HG03460 (cell line): Measurements from ENCODE around the gene CS.
A peak's percentile ranks its signal among the peaks of the same experiment; 100 is the strongest.
"Not testable (repeated sequence)": the region's sequence is repeated elsewhere in the genome, so short reads cannot be mapped to it uniquely, and the experiment has no call there.

Experiments
- ATAC-seq: cut with Tn5 transposase; IDR thresholded peaks from one replicate; pipeline ENCODE4 v1.9.1; 2021; ENCODE audit not compliant: unreplicated experiment

The CS gene

GRCh38 chr12:56321610-56322009 lies 21.5 kb upstream of the CS start:
- ATAC-seq: not testable (repeated sequence)

- no peak for ATAC-seq
Observed at GRCh38 chr12:56321027-56321426, 20.9 kb upstream of the CS start.

GRCh38 chr12:56317675-56318074 lies 17.5 kb upstream of the CS start:
- no peak for ATAC-seq

GRCh38 chr12:56315622-56316473 lies 15.7 kb upstream of the CS start, which contains the start of gene CNPY2:
TSS of gene CNPY2 (minus strand) at chr12:56315988. CDS start at chr12:56315217, 771 bp downstream.
- peak; percentile 86 for ATAC-seq

GRCh38 chr12:56315249-56315621 lies 15.1 kb upstream of the CS start:
- ATAC-seq: no peak

GRCh38 chr12:56311003-56311402 lies 10.9 kb upstream of the CS start:
- ATAC-seq: no peak

- no peak for ATAC-seq
Observed at GRCh38 chr12:56308714-56309113, 8.6 kb upstream of the CS start.

GRCh38 chr12:56307221-56307965 lies 7.3 kb upstream of the CS start:
- ATAC-seq: no peak

- ATAC-seq: no peak
Observed at GRCh38 chr12:56304872-56305590, 4.9 kb upstream of the CS start.

- ATAC-seq: no peak
Observed at GRCh38 chr12:56304276-56304675, 4.1 kb upstream of the CS start.

- ATAC-seq: no peak
Observed at GRCh38 chr12:56300644-56301464, 724 bp upstream of the CS start.

- ATAC-seq: peak; percentile 3
Observed at GRCh38 chr12:56299308-56299852, 750 bp downstream of the CS start.

GRCh38 chr12:56298828-56299227 lies 1.3 kb downstream of the CS start:
- ATAC-seq: no peak

GRCh38 chr12:56297400-56297799 lies 2.7 kb downstream of the CS start:
- no peak for ATAC-seq

- ATAC-seq: no peak
Observed at GRCh38 chr12:56296295-56296694, 3.8 kb downstream of the CS start.

- ATAC-seq: no peak
Observed at GRCh38 chr12:56293795-56294194, 6.3 kb downstream of the CS start.

GRCh38 chr12:56288705-56289387 lies 11.3 kb downstream of the CS start:
- ATAC-seq: no peak

- ATAC-seq: no peak
Observed at GRCh38 chr12:56286044-56286830, 13.9 kb downstream of the CS start.

- ATAC-seq: not testable (repeated sequence)
Observed at GRCh38 chr12:56284263-56284662, 15.9 kb downstream of the CS start.
